Activated T-cell treated with anti-CD3 and anti-CD28 coated beads for 48 hours (primary cell): Measurements from ENCODE around the gene ARHGEF17.

Experiments
- DNase-seq: peaks from one replicate; pipeline ENCODE4 v3.0.0-alpha.2; 2020; ENCODE audit warnings: low read depth

The ARHGEF17 gene

DNA sequence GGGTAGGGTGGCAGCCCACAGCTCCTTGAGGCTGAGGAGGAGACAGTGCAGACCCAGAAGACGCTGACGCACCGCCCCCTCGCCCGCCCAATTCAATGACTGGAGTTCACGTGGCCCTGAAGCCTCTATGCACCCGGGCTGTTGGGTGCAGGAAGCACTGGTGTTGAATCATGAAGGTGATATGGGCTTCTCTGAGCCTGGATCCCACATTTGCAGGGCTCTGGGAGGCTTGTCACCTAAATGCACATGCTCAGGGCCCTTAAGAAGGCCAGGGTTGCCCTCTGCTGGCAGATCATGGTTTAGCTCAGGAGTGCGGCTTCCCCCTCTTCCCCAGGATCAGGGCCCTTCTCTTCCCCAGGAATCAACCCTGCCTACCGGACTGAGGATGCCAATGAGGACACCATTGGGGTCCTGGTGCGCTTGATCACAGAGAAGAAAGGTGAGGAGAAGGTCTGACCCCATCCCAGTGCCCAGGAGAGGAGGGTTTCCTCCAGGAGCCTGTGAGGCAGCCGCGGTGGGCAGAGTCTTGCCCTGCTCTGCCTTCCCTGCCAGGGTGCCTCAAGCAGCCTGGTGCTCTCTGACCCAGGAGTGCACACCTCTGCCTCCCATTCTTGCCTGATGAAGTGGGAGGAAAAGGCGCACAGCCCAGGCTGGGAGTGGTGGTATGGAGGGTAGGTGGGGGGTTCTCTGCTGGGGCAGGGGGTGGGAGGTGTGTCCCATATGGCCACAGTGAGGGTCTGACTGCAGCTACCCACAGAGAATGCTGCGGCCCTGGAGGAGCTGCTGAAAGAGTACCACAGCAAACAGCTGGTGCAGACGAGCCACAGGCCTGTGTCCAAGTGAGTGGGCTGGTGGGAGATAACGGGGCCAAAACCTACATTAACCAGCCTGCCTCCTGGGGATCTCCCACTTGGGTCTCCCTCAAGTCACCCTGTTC, 85.7 kb downstream of the ARHGEF17 start:
- peak; percentile 36 for DNase-seq

DNA sequence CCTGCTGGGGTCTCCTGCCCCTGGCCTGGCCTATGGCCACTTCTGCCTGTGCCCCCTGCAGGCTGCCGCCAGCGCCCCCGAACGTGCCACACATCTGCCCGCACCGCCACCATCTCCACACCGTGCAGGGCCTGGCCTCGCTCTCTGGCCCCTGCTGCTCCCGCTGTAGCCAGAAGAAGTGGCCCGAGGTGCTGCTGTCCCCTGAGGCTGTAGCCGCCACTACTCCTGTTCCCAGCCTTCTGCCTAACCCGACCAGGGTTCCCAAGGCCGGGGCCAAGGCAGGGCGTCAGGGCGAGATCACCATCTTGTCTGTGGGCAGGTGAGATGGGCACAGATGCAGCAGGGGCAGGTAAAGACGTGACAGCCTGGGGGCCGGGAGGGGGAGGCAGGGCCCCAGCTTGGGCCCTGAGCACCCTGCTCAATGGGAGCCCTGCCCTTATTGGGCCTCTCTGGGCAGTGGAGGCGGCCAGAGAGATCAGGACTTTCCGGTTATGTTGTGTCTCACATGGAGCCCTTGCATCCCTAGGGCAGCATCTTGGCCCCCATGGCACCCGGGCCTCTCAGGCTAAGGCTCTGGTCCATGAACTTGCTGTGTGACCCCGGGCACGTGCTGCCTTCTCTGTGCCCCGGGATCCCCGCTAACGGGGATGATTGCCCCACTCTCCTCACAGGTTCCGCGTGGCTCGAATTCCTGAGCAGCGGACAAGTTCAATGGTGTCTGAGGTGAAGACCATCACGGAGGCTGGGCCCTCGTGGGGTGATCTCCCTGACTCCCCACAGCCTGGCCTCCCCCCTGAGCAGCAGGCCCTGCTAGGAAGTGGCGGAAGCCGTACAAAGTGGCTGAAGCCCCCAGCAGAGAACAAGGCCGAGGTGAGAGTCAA, 86.6 kb downstream of the ARHGEF17 start:
- DNase-seq = no peak

DNA sequence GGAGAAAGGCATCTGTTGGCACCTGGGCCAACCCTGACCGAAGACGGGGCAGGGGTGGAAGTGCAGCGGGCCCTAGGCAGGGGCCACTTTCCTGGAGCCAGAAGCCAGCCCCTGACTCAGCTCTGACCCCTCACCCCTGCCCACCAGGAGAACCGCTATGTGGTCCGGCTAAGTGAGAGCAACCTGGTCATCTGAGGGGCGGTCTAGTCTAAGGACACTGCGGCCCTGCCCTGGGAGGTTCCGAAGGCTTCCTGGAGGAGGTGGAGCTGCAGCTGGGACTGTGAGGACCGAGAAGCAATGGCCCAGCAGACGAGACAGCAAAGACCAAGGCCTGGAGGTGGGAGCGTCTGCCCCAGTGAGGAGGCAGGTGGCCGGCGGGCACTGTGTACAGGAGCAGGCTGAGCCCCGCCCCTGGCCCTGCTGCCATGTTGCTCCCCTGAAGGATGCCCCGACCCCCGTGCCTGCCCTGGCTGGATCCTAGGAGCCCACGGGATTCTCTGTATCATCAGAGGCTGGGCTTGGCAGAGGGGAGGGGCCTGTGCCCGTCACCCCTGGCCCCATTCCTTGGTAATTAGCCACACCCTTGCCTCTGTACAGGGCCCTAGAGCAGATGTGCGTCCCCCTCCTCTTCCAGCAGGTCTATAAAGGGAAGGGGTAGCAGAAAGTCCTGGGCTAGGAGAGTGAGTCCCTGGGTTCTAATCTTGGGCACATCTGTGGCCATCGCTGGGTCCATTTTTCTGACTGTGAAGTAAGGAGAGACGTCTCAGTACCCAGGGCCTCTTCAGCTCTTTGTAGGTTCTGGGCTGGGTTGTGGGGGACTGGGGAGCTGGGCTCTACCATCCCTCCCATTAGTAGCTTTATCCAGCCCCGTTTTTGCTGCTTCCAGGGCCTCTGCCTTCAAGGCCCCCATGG, 87.5 kb downstream of the ARHGEF17 start:
- no peak for DNase-seq

DNA sequence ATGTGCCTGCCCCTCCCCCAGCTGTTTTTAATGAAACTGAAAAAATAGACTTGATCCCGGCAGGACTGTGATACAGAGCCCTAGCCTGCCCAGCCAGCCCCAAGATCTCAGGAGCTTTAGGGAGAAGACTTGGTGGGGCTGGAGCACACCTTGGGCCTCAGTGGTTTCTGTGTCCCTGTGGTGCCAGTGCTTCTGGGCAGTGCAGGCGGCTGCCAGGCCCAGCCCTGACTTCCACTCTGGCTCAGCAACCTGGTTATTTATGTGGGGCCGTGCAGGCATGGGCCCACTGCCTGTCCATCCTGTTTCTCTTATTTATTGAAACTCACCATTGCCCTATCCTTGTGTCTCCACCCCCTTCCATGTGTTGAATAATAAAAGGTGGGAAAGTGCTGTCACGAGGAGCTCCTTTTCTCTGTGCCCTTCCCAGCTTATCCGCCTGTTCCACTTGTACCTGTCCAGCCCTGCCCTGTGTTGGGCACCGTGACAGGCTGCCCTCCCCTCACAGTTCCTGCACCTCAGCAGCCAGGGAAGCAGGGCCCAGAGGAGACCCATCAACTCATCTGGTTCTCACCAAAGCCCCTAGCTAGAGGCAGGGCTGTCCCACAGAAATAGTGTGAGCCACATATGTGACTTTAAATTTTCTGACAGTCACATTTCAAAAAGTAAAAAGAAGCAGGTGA, 88.3 kb downstream of the ARHGEF17 start:
- DNase-seq = no peak

DNA sequence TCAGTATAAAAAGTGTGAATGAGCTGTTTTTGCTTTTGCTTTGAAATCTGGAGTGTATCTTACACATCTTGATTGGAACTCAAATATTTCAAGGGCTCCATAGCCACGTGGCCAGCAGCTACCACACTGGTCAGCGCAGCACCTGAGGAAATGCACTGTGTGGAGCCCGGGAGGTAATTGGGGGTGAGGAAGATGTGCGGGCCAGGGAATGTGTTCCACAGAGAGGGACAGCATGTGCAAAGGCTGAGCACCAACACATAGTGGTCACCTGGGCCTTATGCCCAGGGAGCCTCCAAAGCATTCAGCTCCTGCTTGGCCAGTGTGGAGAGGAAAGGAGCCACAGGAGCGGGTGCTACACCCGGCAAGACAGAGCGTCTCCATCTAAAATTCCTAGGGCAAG, 88.9 kb downstream of the ARHGEF17 start:
- DNase-seq = no peak

DNA sequence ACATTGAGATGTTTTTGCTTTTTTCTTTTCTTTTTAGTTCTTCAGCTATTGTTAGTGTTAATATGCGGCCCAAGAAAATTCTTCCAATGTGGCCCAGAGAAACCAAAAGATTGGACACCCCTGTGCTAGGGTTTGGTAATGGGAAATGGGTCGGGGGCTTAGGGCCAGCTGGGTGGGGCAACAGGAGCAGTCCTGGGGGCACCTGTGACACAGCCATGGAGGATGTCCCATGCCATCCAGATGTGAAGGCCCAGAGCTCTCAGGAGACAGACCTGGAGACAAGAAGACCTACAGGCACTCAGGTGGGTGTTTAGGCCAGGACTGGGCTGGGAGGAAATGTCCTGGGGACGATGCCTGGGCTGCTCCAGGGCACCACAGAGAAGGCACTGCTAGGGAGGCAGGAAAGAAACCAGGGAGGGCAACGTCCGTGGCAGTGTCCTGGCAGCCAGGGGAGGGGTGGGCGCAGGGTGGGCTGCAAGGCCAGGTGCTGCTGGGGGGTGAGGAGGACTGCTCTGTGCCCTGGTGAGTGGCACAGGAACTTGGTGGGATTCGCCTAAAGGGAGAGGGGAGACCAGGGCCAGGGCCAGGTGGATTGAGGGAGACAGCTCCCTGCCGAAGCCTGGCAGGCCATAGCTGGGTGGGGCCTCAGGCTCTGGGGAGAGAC, 89.5 kb downstream of the ARHGEF17 start:
- DNase-seq = no peak

DNA sequence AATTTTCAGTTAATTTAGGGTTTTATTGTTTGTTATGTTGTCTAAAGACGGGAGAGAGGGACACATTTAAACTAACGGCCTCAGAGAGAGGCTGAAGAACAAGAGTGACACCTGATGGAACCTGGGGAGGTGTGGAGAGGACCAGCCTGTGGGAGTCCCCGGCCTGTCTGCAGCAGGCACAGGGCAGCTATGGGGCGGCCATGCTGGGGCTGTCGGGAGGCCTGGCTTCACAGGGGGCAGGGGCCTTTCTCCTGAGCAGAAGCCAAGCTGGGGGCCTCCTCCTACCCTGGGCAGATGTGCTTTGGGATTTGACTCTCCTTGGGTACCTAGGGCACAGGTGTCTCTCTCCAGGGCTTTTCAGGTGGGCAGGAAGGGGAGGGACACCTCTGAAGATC, 90.1 kb downstream of the ARHGEF17 start:
- no peak for DNase-seq

DNA sequence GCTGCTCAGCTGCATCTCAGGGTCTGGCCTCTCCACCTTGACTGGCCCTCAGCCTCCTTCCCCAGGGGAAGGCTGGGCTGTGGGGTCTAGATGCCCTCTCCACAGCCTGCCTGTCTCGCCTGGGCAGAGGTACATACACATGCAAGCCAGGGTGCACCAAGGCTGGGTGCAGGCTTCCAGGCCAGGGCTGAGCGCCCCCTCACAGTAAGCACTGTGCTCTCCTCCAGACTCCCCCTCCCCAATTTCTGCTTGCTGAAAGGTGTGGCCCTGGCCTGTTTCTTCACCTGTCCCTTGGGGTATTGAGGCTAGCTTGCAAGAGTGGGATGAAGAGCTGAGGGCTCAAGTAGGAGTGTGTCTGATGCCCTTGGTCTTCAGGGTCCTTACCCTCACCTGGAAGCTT, 90.6 kb downstream of the ARHGEF17 start:
- DNase-seq = no peak

DNA sequence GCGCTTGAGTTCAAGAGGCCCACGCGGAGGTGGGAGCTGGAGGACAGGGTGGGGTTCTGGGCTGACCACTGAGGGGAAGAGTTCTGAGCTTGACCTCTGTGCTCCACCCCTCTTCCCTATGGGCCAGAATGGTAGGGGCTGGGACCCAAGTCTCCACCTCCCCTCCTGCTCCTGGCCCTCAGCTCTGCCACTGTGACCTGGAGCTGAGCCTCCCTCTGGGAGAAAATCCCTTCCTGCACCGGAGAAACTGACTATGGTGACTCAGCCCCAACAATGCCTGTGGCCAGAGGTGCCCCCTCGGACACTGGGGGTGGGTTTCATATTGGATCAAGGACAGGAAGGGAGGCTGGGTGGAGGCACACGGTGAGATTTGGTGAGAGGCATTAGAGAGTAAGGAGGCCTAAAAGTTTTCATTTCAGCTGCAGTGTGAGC, 91.1 kb downstream of the ARHGEF17 start:
- no peak for DNase-seq

DNA sequence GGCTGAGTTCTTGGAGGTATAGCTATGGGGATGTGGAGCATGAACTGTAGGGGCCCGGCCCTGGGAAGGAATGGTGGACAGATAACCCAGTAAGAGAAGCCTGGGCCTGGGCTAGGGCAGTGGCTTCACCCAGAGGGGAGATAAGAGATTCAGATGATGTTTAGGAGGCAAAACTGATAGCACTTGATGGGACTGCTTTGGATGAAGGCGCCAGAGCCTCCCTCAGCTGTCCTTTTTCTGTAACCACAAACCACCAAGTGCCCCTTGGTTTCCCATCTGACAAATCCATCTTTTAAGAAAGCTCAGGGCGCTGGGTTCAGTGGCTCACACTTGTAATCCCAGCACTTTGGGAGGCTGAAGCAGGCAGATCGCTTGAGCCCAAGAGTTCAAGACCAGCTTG, 91.6 kb downstream of the ARHGEF17 start:
- DNase-seq = no peak

DNA sequence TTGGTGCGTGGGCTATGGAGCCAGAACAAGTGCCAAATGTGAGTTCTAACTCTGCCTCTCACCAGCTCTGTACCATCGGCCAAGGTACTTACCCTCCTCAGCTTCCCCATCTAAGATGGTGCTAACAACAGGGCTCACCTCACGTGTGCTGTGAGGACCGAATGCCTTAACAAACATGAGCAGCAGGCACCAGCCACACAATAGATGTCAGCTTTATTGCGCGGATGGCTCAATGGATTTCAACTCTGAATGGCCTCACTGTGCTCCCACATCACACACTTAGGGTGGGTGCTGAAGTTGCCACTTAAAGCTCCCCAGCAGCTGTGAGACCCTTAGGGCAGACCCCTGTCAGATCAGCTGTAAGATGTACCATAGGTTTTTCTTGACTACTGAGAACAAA, 92.2 kb downstream of the ARHGEF17 start:
- DNase-seq = no peak

DNA sequence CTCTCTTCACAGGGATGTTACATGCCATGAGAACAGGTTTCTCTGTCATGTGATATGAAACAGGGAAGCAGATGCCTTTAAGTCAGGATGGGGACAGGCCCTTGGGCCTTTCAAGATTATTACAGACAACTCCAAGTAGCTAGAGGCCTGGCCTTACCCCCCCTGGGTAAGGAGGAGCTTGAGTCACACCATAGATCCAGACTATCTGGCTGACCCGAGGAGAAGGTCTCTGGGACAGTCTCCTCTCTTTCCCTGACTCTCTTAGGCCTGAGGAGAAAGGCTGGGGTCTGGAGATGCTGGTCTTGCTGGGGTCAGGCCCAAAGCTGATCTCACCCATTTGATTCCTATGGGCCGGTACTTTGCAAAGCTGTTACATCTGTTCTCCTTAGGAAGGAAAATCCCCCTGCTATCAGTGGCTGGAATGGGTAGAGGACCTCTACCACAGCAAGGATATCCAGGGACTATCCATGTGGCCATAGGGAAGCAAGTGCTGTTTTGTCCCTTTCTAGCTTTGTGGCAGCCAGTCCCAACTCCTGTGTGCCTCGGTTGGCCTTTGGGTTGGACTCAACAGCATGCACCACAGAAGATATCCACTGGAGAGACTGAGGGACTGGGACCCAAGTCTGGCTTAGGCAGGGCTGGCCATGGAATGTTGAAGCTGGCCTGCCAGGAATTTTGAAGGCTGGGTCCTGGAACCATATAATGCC, 93.3 kb downstream of the ARHGEF17 start:
- no peak for DNase-seq

DNA sequence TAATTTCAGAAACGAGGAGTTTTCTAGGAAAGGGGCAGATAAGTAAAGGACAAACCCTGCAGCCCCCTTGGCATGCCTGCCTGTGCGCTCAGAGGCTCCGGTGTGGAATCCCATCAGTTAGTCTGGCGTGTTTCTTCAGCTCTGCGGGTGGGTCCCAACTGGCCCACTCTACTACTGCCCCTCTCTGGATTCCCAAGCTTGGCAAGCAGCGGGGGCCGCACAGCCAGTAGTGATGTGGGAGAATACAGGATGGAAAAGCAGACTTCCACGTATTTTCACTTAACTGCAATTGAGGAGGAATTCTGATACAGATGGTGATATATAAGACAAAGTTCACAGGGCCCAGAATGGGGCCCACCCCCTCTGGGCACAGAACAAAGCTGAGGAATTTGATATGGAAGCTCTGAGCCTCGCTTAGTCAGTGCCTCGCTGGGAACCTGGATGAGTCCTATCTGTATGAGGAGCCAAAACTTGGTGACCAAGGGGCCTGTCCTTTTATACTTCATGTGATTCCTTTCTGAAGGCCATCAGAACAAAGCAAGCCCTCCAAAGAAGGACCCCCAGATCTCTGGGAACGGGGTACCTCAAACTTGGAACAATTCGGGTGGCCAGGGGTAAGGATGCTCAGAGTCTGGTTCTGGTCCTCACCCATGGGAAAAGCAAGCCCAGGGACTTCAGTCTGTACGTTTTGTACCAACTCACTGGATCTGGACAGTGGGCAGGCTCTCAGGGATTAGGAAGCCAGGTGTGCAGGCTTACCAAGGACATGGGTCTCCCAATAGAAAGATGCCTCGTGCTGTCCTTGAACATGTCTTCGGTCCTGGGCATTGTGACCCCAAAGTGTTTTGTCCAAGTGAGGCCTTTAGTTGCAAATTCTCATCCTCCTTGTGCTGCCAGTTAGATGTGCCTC, 94.1 kb downstream of the ARHGEF17 start:
- no peak for DNase-seq

DNA sequence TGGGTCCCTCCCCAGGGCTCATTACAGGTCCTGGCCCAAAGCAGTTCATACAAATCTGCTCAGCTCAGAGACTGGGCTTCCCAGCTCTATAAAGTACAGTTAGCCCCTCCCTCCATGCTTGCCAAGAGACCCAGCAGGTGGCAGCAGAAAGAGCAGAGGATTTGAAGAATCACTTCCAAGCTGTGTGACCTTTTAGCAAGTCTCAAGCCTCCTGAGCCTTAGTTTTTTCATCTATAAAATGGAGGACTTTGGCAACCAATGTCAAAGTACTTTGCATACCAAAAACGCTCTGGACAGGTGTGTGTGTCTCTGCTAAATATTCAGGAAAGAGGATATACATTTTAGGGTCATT, 94.7 kb downstream of the ARHGEF17 start:
- DNase-seq = no peak

DNA sequence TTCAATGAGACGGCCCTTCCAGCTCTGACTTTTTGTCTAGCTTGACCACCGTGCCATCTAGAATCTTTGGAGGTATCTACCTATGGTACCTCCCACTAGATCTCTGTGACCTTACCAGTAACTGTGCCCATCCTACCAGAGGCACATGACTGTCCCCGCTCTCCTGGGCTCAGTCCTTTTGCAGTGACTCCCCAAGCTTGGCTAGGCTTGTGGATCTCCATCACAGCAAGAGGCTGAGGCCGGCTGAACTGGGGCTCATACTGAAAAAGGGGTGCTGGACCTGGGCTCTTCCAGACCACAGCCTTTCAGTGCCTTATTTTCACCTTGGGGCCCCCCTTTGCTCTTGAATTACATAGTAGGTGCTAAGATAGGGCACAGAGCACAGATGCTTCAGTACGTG, 95.5 kb downstream of the ARHGEF17 start:
- no peak for DNase-seq

DNA sequence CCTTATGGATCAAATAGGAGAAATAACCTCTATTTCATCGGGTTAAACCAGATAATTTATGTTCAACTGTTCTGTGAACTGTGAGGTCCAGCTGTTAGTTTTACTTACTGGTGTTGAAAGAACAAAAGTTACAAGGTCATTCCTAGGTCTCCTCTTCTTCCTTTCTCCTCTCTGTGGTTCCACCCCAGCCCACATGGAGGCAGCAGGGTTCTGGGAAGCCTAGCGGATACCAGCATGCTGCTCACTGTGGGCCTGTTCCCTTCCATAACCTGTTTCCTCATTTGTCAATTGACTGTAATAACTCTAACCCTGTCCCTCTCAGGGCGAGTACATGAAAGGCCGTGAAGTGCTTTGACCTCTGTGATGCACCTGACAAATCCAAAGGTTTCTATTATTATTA, 96.0 kb downstream of the ARHGEF17 start:
- DNase-seq = no peak

DNA sequence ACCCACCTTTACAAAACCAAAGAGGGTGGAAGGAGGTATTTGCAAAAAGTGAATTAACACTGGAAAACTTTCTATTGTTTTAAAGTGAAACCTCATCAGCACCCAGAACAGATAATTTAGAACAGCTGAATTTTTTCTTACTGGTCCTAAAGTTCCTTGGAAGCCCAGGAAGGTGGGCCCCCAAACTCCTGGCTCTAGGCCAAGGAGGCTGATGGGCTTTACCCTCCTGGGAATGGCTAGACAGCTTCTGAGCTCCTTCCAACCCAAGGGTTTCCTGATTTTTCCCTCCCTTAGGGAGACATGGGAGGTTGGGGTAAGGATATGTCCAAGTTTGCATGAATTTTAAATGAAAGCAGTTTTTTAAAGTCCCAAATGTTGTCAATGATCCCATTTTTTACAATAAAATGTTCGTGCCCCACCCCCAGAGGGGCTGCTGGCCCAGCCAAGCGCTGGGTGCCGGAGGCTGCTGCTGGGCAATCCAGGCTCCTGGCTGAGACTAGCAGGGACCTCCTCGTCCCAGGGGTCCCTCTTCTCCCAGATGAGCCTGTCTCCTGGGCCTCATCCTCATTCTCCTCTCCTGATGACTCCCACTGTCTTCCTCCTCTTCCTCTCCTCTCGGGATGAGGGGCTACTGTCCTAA, 96.5 kb downstream of the ARHGEF17 start:
- DNase-seq = no peak

DNA sequence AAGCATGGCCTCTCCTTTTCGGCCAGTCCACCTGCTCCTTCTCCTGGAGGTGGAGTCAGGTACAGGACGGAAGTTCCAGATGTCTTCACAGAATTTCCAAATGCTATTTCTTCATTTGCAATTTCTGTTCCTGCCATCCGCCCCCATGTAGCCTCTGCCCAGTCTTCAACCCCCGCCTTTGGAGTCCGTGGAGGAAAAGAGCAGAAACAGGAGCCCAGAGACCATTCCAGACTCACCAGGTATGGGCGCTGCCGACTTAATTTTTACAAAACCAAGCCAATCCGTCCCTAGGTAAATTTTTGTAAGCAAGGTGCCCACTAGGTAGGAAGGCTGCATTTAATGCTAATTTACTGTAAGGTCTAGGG, 97.1 kb downstream of the ARHGEF17 start:
- no peak for DNase-seq

DNA sequence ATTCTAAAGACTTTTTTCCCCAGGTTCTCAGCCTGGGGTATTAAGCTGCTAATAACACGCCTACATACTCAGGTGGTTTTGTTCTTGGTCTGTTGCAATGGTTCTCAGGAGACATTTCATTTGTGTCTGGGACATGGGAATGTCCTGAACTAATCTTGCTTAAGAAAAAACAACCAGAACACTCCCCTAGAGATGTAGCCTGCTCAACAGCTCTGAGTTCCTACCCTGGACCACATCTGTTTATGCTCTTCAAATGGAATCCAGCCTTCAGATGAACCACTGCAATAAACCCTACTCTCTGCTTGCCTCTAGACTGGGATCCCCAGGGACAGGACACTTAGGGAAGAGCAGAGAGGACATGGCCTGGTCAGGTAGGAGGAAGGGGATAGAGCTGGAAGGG, 98.1 kb downstream of the ARHGEF17 start:
- no peak for DNase-seq
